Subcutaneous adipose tissue (tissue), 4 donors: ENCODE data around the gene SOX8. TPM values are rescaled to one million over a fixed set of nuclear protein-coding genes. Genes with fewer than 3 reads are reported as not detected.

Experiments
- total RNA-seq, 4 donors: library from RNA; depleted of rRNA; stranded (reverse); fragments of >200 nt; gene quantifications; one replicate each; pipeline ENCODE4 v1.1.0, GENCODE V29; 2016
- TF ChIP-seq, protein P1 (sequence below): fragments of 450-650 bp; IDR thresholded peaks from one replicate; pipeline ENCODE4 v1.5.1; 2016; ENCODE audit warnings: low read depth, mild to moderate bottlenecking, control low read depth, antibody characterized with exemption, moderate library complexity

Gene SOX8
- total RNA-seq, 4 donors from 2014 or later = 1.0 TPM; not detected in 3

DNA sequence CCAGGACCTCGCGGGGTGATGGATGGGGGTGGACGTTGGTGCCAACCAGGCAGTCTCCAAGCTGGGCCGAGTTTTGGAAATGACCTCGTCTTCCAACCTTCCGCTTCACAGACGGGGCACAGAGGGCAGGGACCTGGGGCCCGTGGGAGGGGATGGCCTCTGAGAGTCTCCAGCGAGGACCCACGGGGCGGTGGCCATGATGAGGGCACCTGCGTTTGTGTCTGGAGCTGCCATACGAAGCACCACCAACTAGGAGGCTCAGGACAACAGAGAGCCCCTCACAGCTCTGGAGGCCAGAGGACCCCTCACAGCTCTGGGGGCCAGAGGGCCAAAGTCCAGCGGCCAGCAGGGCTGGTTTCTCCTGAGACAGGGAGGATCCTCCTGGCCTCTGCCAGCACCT, 26.5 kb downstream of the SOX8 start:
- TF ChIP-seq, protein P1, sequence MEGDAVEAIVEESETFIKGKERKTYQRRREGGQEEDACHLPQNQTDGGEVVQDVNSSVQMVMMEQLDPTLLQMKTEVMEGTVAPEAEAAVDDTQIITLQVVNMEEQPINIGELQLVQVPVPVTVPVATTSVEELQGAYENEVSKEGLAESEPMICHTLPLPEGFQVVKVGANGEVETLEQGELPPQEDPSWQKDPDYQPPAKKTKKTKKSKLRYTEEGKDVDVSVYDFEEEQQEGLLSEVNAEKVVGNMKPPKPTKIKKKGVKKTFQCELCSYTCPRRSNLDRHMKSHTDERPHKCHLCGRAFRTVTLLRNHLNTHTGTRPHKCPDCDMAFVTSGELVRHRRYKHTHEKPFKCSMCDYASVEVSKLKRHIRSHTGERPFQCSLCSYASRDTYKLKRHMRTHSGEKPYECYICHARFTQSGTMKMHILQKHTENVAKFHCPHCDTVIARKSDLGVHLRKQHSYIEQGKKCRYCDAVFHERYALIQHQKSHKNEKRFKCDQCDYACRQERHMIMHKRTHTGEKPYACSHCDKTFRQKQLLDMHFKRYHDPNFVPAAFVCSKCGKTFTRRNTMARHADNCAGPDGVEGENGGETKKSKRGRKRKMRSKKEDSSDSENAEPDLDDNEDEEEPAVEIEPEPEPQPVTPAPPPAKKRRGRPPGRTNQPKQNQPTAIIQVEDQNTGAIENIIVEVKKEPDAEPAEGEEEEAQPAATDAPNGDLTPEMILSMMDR = no peak

DNA sequence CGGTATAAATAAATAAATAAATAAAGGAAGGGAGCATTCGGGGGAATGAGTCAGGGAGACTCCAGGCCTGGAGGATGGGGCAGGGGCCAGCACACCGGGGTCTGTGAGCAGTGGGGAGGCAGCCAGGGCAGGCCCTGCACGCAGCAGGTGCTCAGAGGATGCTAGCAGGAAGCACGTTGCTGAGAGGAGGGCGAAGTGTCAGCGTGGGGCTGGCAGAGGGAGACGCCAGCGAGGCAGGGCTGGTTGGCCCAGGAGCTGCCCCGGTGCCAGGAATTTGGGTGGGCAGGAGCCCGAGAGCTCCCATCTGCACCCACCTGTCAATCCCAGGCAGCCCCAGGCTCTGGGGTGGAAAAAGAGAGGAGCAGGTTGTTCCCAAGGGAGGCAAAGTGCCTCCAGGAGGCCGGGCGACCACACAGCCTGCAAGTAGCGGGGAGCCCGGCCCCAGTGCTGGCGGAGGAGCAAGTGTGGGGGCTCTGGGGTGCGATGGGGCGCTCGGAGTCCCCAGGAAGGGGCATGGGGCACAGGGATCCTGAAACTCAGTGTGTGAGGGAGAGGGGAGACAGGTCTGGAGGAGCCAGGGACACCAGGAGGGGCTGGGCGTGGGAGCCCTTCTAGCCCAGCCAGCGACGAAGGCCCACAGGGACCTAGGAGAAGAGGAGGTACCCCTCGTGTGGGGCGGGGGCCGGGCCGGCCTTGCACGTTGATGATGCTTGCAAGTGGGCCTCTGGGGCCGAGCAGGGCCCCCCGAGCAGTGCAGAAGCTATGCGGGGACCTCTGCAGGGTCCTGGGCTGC, 28.0 kb downstream of the SOX8 start:
- TF ChIP-seq, protein P1 = no peak

DNA sequence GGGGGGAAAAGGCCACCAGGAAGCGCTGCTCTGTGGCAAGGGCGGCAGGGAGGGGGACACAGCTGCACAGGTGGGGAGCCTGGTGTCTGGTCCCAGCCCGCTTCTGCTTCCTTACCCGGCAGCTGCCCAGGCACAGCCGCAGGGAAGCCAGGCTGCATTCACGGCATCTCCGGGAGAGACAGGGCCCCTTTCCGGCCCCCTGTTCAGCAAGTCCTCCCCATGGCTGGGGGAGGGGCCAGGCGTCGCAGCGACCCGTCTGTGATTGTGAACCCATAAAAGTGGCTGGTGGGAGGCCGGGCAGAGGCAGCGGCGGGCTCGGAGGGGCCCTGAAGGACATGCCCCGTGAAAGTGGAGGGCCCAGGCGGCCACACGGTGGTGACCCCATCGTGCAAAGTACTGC, 28.7 kb downstream of the SOX8 start:
- TF ChIP-seq, protein P1 = no peak

DNA sequence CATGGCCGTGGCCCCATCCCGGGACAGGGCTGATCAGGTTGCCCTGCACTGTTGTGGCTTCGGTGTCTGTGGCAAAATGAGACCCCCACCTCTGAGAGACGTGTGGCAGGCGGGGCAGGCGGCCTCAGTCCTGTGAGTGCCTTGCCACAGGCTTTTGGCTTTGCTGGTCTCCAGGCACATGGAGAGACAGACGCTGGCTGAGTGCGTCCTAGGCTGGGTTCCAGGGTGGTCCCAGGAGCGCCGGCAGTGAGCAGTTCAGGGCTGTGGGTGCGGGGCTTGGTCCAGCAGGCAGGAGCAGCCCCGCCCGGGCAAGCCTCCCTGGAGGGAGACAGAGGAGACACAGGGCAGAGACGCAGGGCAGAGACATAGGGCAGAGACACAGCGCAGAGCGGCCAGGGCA, 29.2 kb downstream of the SOX8 start:
- TF ChIP-seq, protein P1 = no peak

DNA sequence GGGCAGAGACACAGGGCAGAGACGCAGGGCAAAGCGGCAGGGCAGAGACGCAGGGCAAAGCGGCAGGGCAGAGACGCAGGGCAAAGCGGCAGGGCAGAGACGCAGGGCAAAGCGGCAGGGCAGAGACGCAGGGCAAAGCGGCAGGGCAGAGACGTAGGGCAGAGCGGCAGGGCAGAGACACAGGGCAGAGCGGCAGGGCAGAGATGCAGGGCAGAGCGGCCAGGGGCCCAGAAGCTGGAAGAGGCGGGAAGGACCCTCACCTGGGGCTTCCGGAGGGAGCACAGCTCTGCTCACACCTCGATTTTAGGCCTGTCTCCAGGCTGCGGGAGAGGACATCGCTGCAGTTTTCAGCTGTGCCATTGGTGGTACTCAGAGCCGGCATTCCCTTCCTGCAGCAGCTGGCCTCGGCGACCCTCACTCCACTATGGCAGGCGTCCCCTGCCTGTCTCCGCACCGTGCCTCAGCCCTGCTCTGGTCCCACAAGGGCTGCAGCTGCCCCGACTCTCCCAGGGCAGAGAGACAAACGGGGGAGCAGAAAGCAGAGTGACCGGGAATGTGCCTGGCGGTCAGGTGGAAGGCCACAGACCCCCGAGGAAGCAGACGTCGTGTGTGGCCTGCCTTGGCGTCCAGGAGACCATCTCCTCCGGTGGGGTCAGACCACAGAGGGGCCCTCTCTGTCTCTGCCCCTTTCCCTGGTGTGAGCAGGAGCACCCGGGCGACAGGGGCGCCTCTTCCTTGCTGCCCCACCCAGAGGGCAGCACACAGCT, 29.9 kb downstream of the SOX8 start:
- TF ChIP-seq, protein P1 = no peak

DNA sequence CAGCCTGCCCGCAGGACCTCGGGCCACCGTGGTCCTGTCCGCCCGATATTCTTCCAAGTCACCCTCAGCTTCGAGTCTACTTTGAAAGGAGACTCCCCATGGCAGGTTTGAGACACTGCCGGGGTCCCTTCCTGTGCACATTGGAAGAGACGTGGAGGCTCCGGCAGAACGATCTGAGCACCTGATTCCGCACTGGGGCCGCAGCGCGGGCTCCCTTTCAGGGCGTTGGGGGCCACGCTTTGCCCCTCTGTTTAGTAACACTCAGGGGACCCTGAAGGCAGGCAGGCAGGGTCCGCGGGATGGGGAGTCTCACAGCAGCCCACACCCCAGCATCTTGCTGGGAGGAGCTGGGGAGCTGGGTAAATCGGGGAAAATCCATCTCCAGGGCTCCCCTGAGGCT, 30.6 kb downstream of the SOX8 start:
- TF ChIP-seq, protein P1 = no peak
